ENCODE data around the gene RHO.
A peak's percentile ranks its signal among the peaks of the same experiment; 100 is the strongest.
"Not testable (repeated sequence)": the region's sequence is repeated elsewhere in the genome, so short reads cannot be mapped to it uniquely, and the experiment has no call there.

Gene RHO

DNA sequence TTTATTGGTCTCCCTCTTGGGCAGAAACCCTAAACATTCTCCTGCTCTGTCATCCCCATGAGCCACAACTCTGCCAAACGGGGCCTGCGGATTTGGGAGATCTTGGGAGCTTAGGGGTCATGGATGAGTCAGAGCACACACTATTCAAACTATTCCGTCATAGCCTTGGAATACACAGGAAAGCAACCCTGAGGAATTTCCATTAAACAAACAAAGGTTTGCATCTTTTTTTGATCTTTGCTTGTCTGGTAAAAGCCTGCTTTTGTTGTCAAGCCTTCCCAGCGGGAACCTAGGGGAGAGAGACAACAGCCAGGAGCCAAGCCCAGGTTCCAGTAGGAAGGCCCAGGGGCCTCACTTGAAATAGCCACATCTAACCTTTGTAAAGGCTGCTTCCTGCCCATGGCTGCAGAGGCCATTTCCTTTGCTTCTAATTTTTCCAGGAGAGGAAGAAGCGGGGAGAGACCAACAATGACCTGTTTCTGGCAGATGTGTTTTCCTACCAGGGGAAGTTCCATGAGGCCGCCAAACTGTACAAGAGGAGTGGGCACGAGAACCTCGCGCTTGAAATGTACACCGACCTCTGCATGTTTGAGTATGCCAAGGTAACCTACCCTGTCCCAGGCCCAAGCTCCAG, 33.3 kb upstream of the RHO start:
- H3K27me3 ChIP-seq (ENCODE audit: insufficient read depth, low read length, poor library complexity); H3K4me3 ChIP-seq (ENCODE audit: low read length); H4K5ac ChIP-seq (ENCODE audit: low read length); H3K4me2 ChIP-seq (ENCODE audit: low read length); H2BK15ac ChIP-seq (replicated peaks; ENCODE audit: low read depth); H3K79me1 ChIP-seq (ENCODE audit: low read length); H3K36me3 ChIP-seq (ENCODE audit: control insufficient read depth, insufficient read depth, low read length); H3K23ac ChIP-seq (ENCODE audit: low read length); H2BK5ac ChIP-seq (ENCODE audit: low read length); H4K8ac ChIP-seq (ENCODE audit: low read depth, low read length); H3K4me1 ChIP-seq (ENCODE audit: control insufficient read depth, low read depth, low read length); H3K79me2 ChIP-seq (ENCODE audit: control insufficient read depth, insufficient read depth, low read length): not testable (repeated sequence)
- Histone ChIP-seq H3K9ac (ENCODE audit: low read length) (peak overlapping the region; percentile 24), H3K4ac (ENCODE audit: low read depth, low read length) (peak overlapping the region; percentile 77), H3K18ac (ENCODE audit: low read length) (peak overlapping the region; percentile 4), H3K56ac (ENCODE audit: low read length) (peak overlapping the region; percentile 62), H3K27ac (ENCODE audit: low read depth, low read length) (peak overlapping the region; percentile 87), H2AK5ac (ENCODE audit: low read length) (peak overlapping the region; percentile 65), H2BK120ac (ENCODE audit: low read depth, low read length) (peak overlapping the region; percentile 48)
- whole genome bisulfite sequencing (ENCODE audit: extremely low coverage, insufficient coverage, low lambda C conversion rate): no CpG with 5 or more reads among the region's 10 CpGs
- DNase-seq: peak; percentile 81

DNA sequence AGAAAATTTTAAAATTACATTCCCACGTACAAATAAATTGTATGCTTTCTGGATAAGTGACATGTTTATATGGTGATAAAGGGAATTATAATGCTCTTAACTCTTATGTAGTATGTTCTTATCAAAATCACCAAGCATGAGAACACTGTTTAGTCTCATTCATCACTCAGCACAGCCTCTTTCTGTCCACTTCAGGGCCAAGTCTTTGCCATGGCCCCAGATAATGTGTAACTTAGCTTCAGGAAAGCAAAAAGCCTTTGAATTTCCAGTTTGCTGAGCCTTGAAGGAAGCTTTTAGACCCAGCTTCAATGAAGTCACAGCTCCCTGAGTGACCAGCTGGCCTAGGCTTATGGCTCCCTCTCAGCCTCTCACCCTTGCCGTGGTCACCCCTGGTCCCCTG, 30.6 kb upstream of the RHO start:
- not testable (repeated sequence) for H3K27me3 ChIP-seq (ENCODE audit: insufficient read depth, low read length, poor library complexity); H2AK5ac ChIP-seq (ENCODE audit: low read length); H3K79me1 ChIP-seq (ENCODE audit: low read length); H3K18ac ChIP-seq (ENCODE audit: low read length); H2BK120ac ChIP-seq (ENCODE audit: low read depth, low read length); H3K4ac ChIP-seq (ENCODE audit: low read depth, low read length); H3K23ac ChIP-seq (ENCODE audit: low read length); DNase-seq; H3K79me2 ChIP-seq (ENCODE audit: control insufficient read depth, insufficient read depth, low read length); H3K4me2 ChIP-seq (ENCODE audit: low read length); H3K27ac ChIP-seq (ENCODE audit: low read depth, low read length); H3K4me3 ChIP-seq (ENCODE audit: low read length); H2BK5ac ChIP-seq (ENCODE audit: low read length); H2BK15ac ChIP-seq (replicated peaks; ENCODE audit: low read depth); H4K8ac ChIP-seq (ENCODE audit: low read depth, low read length); H3K9ac ChIP-seq (ENCODE audit: low read length); H3K36me3 ChIP-seq (ENCODE audit: control insufficient read depth, insufficient read depth, low read length); H4K5ac ChIP-seq (ENCODE audit: low read length); H3K4me1 ChIP-seq (ENCODE audit: control insufficient read depth, low read depth, low read length)
- WGBS (ENCODE audit: extremely low coverage, insufficient coverage, low lambda C conversion rate): no CpG with 5 or more reads among the region's 2 CpGs
- H3K56ac ChIP-seq (ENCODE audit: low read length): peak overlapping the region; percentile 25

DNA sequence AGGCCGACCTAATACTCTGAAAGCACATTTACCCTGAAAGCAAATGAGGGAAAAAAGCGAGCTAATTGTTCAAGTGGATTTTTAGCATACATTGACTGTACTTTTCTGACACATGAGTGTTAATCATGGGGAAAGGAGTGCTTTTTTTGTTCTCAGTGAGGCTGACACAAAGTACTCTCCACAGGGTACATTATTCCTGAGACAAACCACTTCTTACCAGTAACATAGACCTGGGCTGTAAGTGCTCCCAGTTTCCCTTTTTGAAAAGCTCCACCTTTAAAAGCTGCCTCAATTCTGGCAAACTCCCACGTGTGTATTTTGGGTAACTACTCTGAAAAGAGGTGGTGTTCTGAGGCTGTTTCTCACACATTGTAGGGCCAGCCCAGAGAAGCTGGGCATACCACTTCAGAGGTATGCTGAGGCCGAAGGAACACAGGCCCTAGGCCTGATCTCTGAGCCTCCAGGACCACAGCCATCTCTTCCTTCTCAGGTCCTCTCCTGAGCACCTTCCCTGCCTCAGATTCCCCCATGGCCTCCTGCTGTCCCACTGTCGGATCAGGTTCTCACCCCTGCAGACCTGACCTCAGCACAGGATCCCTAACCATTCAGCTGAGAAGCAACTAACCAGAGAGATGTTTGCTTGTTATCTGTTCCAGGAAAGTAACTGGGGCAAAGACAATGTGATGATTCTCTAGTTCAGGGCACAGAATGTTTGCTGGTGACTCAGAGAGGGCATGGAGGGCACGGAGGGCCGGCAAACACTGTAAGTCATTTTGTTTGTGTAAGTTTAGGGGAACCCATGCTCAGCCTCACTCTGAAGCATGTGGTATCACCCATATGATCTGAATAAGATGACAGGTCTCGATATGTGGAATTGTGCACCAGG, 29.6 kb upstream of the RHO start:
- not testable (repeated sequence) for H2BK15ac ChIP-seq (replicated peaks; ENCODE audit: low read depth); H3K4me1 ChIP-seq (ENCODE audit: control insufficient read depth, low read depth, low read length); H3K4me3 ChIP-seq (ENCODE audit: low read length); H3K79me1 ChIP-seq (ENCODE audit: low read length); H2AK5ac ChIP-seq (ENCODE audit: low read length); H3K23ac ChIP-seq (ENCODE audit: low read length); H3K36me3 ChIP-seq (ENCODE audit: control insufficient read depth, insufficient read depth, low read length); H2BK120ac ChIP-seq (ENCODE audit: low read depth, low read length); H3K27me3 ChIP-seq (ENCODE audit: insufficient read depth, low read length, poor library complexity); H3K4ac ChIP-seq (ENCODE audit: low read depth, low read length); H3K18ac ChIP-seq (ENCODE audit: low read length); H3K56ac ChIP-seq (ENCODE audit: low read length); H4K8ac ChIP-seq (ENCODE audit: low read depth, low read length); H3K4me2 ChIP-seq (ENCODE audit: low read length); H3K9ac ChIP-seq (ENCODE audit: low read length); H4K5ac ChIP-seq (ENCODE audit: low read length); DNase-seq; H3K27ac ChIP-seq (ENCODE audit: low read depth, low read length); H3K79me2 ChIP-seq (ENCODE audit: control insufficient read depth, insufficient read depth, low read length); H2BK5ac ChIP-seq (ENCODE audit: low read length)
- whole genome bisulfite sequencing (ENCODE audit: extremely low coverage, insufficient coverage, low lambda C conversion rate): no CpG with 5 or more reads among the region's 8 CpGs

DNA sequence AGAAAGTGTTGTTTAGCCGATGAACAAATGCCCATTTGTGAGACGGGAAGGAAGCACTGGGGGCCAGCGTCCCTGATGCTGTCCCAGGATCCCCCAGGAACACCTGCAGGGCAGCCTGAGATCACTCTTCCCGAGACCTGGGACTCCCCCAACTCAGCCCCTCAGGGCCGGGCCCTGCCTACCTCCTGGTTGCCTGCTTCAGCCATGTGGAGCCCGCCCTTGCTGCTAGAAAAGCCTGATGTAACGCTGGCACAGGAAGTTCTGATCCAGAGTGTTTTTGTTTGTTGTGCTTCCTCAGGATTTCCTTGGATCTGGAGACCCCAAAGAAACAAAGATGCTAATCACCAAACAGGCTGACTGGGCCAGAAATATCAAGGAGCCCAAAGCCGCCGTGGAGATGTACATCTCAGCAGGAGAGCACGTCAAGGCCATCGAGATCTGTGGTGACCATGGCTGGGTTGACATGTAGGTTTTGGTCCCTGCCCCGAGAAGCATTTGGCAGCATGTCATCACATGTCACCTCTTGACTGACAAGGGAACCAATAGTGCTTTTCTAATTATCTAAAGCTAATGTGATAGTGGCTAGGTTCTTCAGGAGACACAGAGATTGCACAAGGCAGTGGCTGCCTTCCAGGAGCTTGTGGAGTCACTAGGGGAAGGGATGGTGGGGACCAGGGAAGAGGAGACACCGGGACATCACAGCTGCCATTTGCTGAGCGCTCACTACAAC, 28.7 kb upstream of the RHO start:
- H2BK5ac ChIP-seq (ENCODE audit: low read length); H3K4me3 ChIP-seq (ENCODE audit: low read length); H2AK5ac ChIP-seq (ENCODE audit: low read length); H3K18ac ChIP-seq (ENCODE audit: low read length); H3K56ac ChIP-seq (ENCODE audit: low read length); H2BK120ac ChIP-seq (ENCODE audit: low read depth, low read length); H3K9ac ChIP-seq (ENCODE audit: low read length); H3K4ac ChIP-seq (ENCODE audit: low read depth, low read length); H4K5ac ChIP-seq (ENCODE audit: low read length); H3K36me3 ChIP-seq (ENCODE audit: control insufficient read depth, insufficient read depth, low read length); H3K79me2 ChIP-seq (ENCODE audit: control insufficient read depth, insufficient read depth, low read length); H3K79me1 ChIP-seq (ENCODE audit: low read length); DNase-seq; H3K27me3 ChIP-seq (ENCODE audit: insufficient read depth, low read length, poor library complexity); H3K4me2 ChIP-seq (ENCODE audit: low read length); H3K27ac ChIP-seq (ENCODE audit: low read depth, low read length); H2BK15ac ChIP-seq (replicated peaks; ENCODE audit: low read depth); H3K4me1 ChIP-seq (ENCODE audit: control insufficient read depth, low read depth, low read length); H4K8ac ChIP-seq (ENCODE audit: low read depth, low read length): not testable (repeated sequence)
- WGBS (ENCODE audit: extremely low coverage, insufficient coverage, low lambda C conversion rate): no CpG with 5 or more reads among the region's 14 CpGs
- peak overlapping the region; percentile 66 for H3K23ac ChIP-seq (ENCODE audit: low read length)

DNA sequence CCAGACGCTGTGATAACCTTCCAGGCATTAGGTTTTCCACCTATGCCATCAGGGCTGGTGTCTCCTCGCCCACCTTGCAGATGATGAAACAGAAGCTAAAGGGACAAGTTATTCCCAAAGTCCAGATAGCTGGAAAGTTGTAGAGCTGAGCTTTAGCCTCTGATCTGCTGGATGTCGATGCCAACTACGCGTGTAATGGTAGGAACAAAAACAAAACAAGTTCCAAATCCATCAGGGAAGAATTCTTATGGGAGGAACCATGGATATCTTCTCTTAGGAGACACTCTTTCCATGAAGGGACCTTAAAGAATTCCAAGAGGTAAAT, 28.1 kb upstream of the RHO start:
- Histone ChIP-seq H3K27me3 (ENCODE audit: insufficient read depth, low read length, poor library complexity) (no peaks in the 10 kb centered on the region), H3K36me3 (ENCODE audit: control insufficient read depth, insufficient read depth, low read length) (peaks cover 3% of the 10 kb centered on the region), H4K8ac (ENCODE audit: low read depth, low read length) (no peak overlapping the region), H3K27ac (ENCODE audit: low read depth, low read length) (no peak overlapping the region), H3K79me1 (ENCODE audit: low read length) (no peaks in the 10 kb centered on the region), H3K4me3 (ENCODE audit: low read length) (no peak overlapping the region), H2BK15ac (replicated peaks; ENCODE audit: low read depth) (no peak overlapping the region), H3K23ac (ENCODE audit: low read length) (peak overlapping the region; percentile 66), H4K5ac (ENCODE audit: low read length) (no peak overlapping the region), H3K4me1 (ENCODE audit: control insufficient read depth, low read depth, low read length) (peaks cover 3% of the 10 kb centered on the region), H3K56ac (ENCODE audit: low read length) (no peak overlapping the region), H3K79me2 (ENCODE audit: control insufficient read depth, insufficient read depth, low read length) (no peaks in the 10 kb centered on the region), H3K4ac (ENCODE audit: low read depth, low read length) (no peak overlapping the region), H3K9ac (ENCODE audit: low read length) (no peak overlapping the region), H3K18ac (ENCODE audit: low read length) (no peak overlapping the region), H2AK5ac (ENCODE audit: low read length) (no peak overlapping the region), H2BK120ac (ENCODE audit: low read depth, low read length) (no peak overlapping the region), H3K4me2 (ENCODE audit: low read length) (no peak overlapping the region), H2BK5ac (ENCODE audit: low read length) (no peak overlapping the region)
- WGBS (ENCODE audit: extremely low coverage, insufficient coverage, low lambda C conversion rate): no CpG with 5 or more reads among the region's 5 CpGs
- DNase-seq: no peak
